Activated CD4-positive, alpha-beta T cell treated with anti-CD3 and anti-CD28 coated beads, Interleukin-2, amount 10 ng/mL, durations not matched to agents 24 days and 14 days (primary cell): ENCODE results near the gene HTR1D. TPM values are rescaled to one million over a fixed set of nuclear protein-coding genes. Genes with fewer than 3 reads are reported as not detected.

Experiments
- total RNA-seq: library from RNA; stranded (reverse); gene quantifications from 2 replicates; pipeline ENCODE4 v1.2.3, GENCODE V29; 2022

HTR1D gene
- total RNA-seq, 1 donor from 2014 or later, result not detected

Other genes with a start within 250 kb of the HTR1D start
- not detected in 2 replicates for gene LACTBL1, start 244.6 kb downstream of the HTR1D start, total RNA-seq
- not detected in 2 replicates for gene TEX46, start 201.7 kb downstream of the HTR1D start, total RNA-seq
- gene KDM1A, start 198.0 kb downstream of the HTR1D start, total RNA-seq, result 86.6 and 91.2 TPM in 2 replicates
- 21.6 and 23.2 TPM in 2 replicates for gene LUZP1, start 48.6 kb downstream of the HTR1D start, total RNA-seq
- 229 and 235 TPM in 2 replicates for gene HNRNPR, start 126.8 kb upstream of the HTR1D start, total RNA-seq
- gene ZNF436, start 152.3 kb upstream of the HTR1D start, total RNA-seq, result 5.2 TPM in 2 replicates
- gene TCEA3, start 207.2 kb upstream of the HTR1D start, total RNA-seq, result 6.7 and 7.8 TPM in 2 replicates